MG63 (cell line): Measurements from ENCODE around the gene ZMAT5. TPM values are rescaled to one million over a fixed set of nuclear protein-coding genes. Genes with fewer than 3 reads are reported as not detected.

Source experiments
- DNase-seq: peaks from one replicate; pipeline ENCODE4 v3.0.0-alpha.2; 2020
- H3K27me3 ChIP-seq: fragments of 250-450 bp; sonication (Bioruptor Pico); 2 replicates; pipeline ENCODE4 v1.5.1; 2020; ENCODE audit warnings: mild to moderate bottlenecking, moderate library complexity
- H3K36me3 ChIP-seq: fragments of 250-450 bp; sonication (Bioruptor Pico); 2 replicates; pipeline ENCODE4 v1.5.1; 2020; ENCODE audit warnings: mild to moderate bottlenecking, moderate library complexity
- H3K4me3 ChIP-seq: fragments of 250-450 bp; sonication (Bioruptor Pico); 2 replicates; pipeline ENCODE4 v1.5.1; 2020; ENCODE audit warnings: mild to moderate bottlenecking, moderate library complexity
- H3K9me3 ChIP-seq: fragments of 250-450 bp; sonication (Bioruptor Pico); 2 replicates; pipeline ENCODE4 v1.5.1; 2020; ENCODE audit warnings: mild to moderate bottlenecking, moderate library complexity
- total RNA-seq: library from RNA; depleted of rRNA; stranded (reverse); fragments of >200 nt; shearing (Covaris generic); gene quantifications from 2 replicates; pipeline ENCODE4 v1.2.3, GENCODE V29; 2014; ENCODE audit warnings: low replicate concordance

Gene ZMAT5
- total RNA-seq, 1 experiment from 2014 or later = 38.9 TPM

DNA sequence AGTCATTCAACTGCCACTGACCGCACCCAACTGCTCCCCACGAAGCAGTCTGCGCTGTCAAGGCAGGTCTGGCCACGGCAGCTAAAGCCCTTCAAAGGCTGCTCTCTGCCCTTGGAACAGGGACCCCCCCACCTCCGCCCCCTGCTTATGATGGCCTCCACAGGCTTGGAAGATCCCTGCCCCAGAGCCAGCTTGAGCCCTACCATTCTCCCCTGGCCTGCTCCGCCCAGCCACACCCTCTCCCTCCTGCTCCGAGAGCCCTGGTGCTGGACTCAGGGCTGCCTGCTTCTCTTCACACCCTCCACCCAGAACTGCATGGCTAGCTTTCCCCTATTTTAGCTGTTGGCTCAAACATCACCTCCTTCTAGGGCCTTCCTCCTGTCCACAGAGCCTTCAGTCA lies 19.0 kb downstream of the ZMAT5 start:
- no peak for DNase-seq
- no peak overlapping the region for H3K4me3 ChIP-seq
- H3K27me3 ChIP-seq = no peaks in the 10 kb centered on the region
- no peaks in the 10 kb centered on the region; the same call in 1 of the 2 replicates for H3K36me3 ChIP-seq
- H3K9me3 ChIP-seq = no peaks in the 10 kb centered on the region

DNA sequence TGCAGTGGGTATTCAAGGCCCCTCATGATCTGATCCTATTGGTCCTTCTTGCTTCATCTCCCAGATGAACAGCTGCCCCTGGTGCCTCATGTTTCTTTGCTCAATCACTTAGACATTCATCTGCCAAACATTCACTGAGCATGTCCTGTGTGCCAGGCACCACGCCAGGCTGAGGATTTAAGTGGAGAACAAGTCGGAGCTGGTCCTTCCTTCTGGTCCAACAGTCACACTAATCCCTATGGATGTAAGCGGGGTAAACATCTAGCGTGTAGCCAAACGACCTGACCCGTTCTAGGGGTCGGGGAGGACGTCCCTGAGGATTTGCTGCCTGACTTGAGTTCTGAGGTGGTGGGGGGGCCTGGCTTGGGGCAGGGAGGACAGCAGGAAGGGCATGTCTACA lies 21.9 kb downstream of the ZMAT5 start:
- H3K36me3 ChIP-seq = no peaks in the 10 kb centered on the region; the same call in 1 of the 2 replicates
- peak; percentile 95 for DNase-seq
- H3K27me3 ChIP-seq = no peaks in the 10 kb centered on the region
- no peaks in the 10 kb centered on the region for H3K9me3 ChIP-seq
- no peak overlapping the region for H3K4me3 ChIP-seq

DNA sequence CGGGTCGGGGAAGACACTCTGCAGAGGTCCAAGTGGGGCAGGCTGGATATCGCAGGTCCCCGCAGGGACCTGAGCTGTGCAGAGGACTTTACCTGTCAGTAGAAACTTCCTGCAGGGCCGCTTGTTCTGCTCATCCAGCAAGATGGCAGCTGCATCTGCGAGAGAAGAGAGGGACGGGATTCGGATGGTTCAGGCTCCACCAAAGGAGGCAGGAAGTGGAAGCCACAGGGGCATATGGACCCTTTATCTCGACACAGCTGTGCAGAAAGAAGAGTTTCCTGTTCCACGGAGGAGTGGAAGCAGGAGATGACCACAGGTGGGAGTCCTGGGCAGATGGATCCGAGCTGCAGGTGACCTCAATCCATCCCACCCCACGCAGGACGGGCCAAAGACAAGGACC lies 24.5 kb downstream of the ZMAT5 start:
- H3K27me3 ChIP-seq = no peaks in the 10 kb centered on the region
- no peaks in the 10 kb centered on the region for H3K36me3 ChIP-seq
- no peak overlapping the region for H3K4me3 ChIP-seq
- no peak for DNase-seq
- no peaks in the 10 kb centered on the region for H3K9me3 ChIP-seq

DNA sequence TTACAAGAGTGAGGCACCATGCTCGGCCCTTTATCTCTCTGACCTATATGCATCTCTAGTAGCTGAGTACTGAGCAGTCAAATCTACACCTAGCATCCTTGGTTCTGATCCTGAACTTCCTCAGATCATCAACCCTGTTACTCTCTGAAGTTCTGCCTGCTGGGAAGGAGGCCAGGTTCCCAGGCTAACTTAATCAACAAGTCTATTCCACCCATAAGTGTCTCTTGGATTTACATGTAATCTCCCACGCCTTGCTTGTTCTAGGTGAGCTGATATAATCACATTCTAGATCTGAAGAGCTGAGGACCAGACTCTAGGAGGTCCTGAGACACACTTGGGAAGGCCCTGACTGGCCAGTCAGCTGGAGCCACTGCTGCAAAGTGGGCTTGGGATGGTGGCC lies 24.9 kb downstream of the ZMAT5 start:
- H3K27me3 ChIP-seq = no peaks in the 10 kb centered on the region
- no peak for DNase-seq
- H3K4me3 ChIP-seq = no peak overlapping the region
- no peaks in the 10 kb centered on the region for H3K9me3 ChIP-seq
- H3K36me3 ChIP-seq = no peaks in the 10 kb centered on the region

DNA sequence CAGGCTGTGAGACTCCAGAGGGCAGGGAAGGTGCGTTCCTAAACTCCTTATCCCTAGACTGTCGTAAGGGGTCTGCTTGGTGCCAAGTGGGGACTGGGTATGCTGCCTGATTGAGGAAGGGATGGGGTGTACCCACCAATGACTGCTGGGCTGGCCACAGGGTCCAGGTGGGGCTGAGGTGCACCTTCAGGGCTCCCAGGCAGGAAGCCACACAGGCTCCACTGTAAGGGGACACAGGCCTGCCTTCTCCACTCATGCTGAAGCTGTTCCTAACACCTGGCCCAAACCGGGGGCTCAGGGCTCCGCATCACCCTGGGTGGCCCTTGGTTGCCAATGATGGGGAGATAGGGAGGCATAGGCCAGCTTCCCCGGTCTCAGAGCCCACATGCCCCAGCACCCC lies 26.6 kb downstream of the ZMAT5 start:
- H3K27me3 ChIP-seq = no peaks in the 10 kb centered on the region
- no peak for DNase-seq
- H3K9me3 ChIP-seq = no peaks in the 10 kb centered on the region
- no peaks in the 10 kb centered on the region for H3K36me3 ChIP-seq
- no peak overlapping the region for H3K4me3 ChIP-seq

DNA sequence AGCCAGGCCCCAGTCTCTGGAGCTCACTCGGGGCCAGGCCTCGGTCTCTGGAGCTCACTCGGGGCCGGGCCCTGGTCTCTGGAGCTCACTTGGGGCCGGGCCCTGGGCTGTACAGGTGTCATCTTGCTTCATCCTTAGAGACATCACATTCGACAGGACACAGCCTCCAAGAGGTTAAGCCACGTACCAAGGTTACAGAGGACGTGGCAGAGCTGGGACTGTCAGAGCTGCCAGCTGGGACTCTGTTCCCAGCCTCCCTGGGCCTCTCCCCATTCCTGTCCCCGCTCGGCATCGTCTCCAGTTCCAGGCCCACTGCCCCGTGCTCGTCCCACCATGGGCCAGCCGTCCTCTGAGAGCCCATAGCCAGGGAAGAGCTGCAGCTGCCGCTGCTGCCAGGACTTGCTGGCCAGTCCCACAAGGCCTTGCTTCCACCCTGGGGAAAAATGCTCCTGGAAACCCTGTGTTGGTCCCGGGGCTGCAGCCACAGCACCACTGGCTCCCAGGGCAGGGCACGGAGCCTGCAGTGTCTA lies 27.4 kb downstream of the ZMAT5 start:
- Histone ChIP-seq H3K36me3 (no peaks in the 10 kb centered on the region), H3K27me3 (no peaks in the 10 kb centered on the region), H3K9me3 (no peaks in the 10 kb centered on the region), H3K4me3 (no peak overlapping the region)
- no peak for DNase-seq

GRCh38 chr22:29738118-29738815 lies 28.5 kb downstream of the ZMAT5 start:
- H3K36me3 ChIP-seq = no peaks in the 10 kb centered on the region
- DNase-seq = no peak
- no peaks in the 10 kb centered on the region for H3K27me3 ChIP-seq
- no peak overlapping the region for H3K4me3 ChIP-seq
- no peaks in the 10 kb centered on the region for H3K9me3 ChIP-seq

- Histone ChIP-seq H3K4me3 (no peak overlapping the region), H3K27me3 (no peaks in the 10 kb centered on the region), H3K9me3 (no peaks in the 10 kb centered on the region), H3K36me3 (no peaks in the 10 kb centered on the region)
- no peak for DNase-seq
Observed at GRCh38 chr22:29737251-29738117, 29.3 kb downstream of the ZMAT5 start.

DNA sequence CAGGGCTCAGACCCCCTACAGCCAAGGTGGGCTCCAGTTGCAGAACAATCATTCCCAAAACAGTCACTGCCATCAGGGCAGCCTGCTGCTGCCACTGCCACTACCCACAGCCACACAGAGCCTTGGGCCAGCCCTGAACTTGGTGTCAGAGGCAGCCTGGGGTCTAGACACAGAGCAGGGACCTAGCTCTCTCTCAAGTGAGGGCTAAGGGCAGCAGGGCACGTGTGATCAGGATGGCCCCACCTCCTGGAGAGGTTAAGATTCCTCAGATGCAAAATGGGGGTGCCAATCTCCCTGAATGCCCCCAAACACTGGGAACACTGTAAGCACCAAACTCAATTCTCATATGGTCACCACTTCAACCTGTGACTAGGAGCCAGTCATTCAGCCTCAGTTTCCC lies 31.4 kb downstream of the ZMAT5 start:
- DNase-seq = no peak
- no peak overlapping the region for H3K4me3 ChIP-seq
- H3K27me3 ChIP-seq = no peaks in the 10 kb centered on the region
- no peaks in the 10 kb centered on the region for H3K36me3 ChIP-seq
- no peaks in the 10 kb centered on the region for H3K9me3 ChIP-seq

- no peaks in the 10 kb centered on the region for H3K9me3 ChIP-seq
- H3K4me3 ChIP-seq = no peak overlapping the region
- no peak for DNase-seq
- no peaks in the 10 kb centered on the region for H3K27me3 ChIP-seq
- no peaks in the 10 kb centered on the region for H3K36me3 ChIP-seq
Observed at GRCh38 chr22:29734838-29735237, 32.0 kb downstream of the ZMAT5 start.

GRCh38 chr22:29734406-29734805 lies 32.4 kb downstream of the ZMAT5 start:
- no peaks in the 10 kb centered on the region for H3K9me3 ChIP-seq
- H3K36me3 ChIP-seq = no peaks in the 10 kb centered on the region
- DNase-seq = no peak
- no peak overlapping the region for H3K4me3 ChIP-seq
- no peaks in the 10 kb centered on the region for H3K27me3 ChIP-seq

- no peaks in the 10 kb centered on the region for H3K36me3 ChIP-seq
- H3K9me3 ChIP-seq = no peaks in the 10 kb centered on the region
- no peak for DNase-seq
- no peak overlapping the region for H3K4me3 ChIP-seq
- H3K27me3 ChIP-seq = no peaks in the 10 kb centered on the region
Observed at GRCh38 chr22:29733362-29734201, 33.2 kb downstream of the ZMAT5 start.

DNA sequence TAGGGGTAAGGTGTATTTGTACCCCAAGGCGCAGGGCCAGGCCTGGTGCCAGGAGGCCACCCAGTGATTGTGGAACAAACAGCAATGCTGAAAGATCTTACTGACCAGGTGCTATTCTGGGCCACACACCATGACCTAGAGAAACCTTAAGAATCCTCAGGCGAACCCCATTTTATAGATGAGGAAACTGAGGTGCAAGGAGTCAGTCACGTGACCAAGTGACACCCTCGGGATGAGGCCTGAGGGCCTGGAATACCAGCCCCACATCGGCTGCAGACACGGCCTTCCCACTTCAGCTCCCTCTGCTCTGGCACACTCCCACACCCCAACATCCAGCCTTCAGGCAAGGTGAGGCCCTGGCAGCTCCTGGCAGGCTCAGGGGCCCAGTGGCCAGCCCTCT lies 33.9 kb downstream of the ZMAT5 start:
- no peak for DNase-seq
- H3K27me3 ChIP-seq = no peaks in the 10 kb centered on the region
- H3K36me3 ChIP-seq = no peaks in the 10 kb centered on the region
- no peak overlapping the region for H3K4me3 ChIP-seq
- H3K9me3 ChIP-seq = no peaks in the 10 kb centered on the region

DNA sequence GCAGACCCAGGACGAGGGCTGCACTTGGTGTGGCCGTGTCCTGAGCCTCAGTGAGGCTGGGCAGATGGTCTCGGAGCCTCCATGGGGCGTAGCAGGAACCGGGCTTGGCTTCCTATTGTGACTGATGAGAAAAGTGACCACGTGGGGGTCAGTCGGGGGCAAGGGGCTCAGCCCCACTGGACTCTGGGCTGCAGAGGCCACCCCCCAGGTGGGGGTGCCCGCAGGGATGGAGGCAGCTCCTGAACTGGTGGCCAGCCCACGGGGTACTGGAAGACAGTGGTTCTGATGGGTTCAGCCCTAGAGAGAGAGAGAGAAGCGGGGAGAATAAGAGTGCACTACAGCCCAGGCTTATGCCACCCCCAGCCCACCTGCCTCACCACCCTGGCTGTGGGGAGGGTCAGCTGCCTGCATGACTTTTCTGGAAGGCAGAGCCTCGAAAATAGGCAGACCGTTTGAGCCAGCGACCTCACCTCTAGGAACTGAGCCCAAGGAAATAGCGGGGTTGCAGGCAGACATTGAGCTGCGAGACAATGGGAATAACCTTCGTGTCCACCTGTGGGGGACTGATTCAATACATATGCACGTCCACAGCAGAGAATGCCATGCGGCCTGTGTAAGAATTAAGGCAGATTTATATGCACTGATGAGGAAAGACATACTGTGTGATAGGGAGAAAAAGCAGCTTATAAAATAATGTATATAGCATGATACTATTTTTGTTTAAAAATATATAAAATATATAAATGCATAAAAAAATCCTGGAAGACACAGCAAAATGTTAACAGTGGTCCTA lies 35.6 kb downstream of the ZMAT5 start:
- no peaks in the 10 kb centered on the region for H3K27me3 ChIP-seq
- no peaks in the 10 kb centered on the region for H3K9me3 ChIP-seq
- H3K4me3 ChIP-seq = no peak overlapping the region
- no peak for DNase-seq
- H3K36me3 ChIP-seq = no peaks in the 10 kb centered on the region

DNA sequence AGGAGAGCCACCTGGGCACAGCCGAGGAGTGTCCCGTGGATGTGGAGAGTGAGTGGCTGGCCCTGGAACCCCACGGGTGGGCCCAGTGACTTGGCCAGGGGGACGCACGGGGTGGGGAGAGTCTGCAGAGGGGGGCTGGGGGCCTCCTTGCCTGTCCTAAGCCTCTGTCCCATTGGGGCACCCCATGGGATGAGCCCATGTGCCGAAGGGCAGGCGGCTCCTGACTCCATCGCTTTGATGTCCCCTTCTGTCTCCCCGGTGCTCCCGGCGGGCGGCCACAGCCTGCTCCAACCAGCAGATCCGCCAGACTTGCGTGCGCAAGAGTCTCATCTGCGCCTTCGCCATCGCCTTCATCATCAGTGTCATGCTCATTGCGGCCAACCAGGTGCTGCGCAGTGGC lies 37.6 kb downstream of the ZMAT5 start:
- Histone ChIP-seq H3K4me3 (no peak overlapping the region), H3K36me3 (no peaks in the 10 kb centered on the region), H3K9me3 (no peaks in the 10 kb centered on the region), H3K27me3 (no peaks in the 10 kb centered on the region)
- DNase-seq = no peak

GRCh38 chr22:29727131-29727523 lies 39.7 kb downstream of the ZMAT5 start:
- Histone ChIP-seq H3K36me3 (no peaks in the 10 kb centered on the region), H3K4me3 (no peak overlapping the region), H3K27me3 (no peaks in the 10 kb centered on the region), H3K9me3 (no peaks in the 10 kb centered on the region)
- no peak for DNase-seq
